NCI-H2227 (cell line): ENCODE results near the gene PRKCQ.
A peak's percentile ranks its signal among the peaks of the same experiment; 100 is the strongest.
"Not testable (repeated sequence)": the region's sequence is repeated elsewhere in the genome, so short reads cannot be mapped to it uniquely, and the experiment has no call there.

ENCODE experiments used
- DNase-seq: peaks from one replicate; lab custom pipeline; 2025; ENCODE audit not compliant: unreplicated experiment; lab: John Stamatoyannopoulos, UW

PRKCQ gene

DNA sequence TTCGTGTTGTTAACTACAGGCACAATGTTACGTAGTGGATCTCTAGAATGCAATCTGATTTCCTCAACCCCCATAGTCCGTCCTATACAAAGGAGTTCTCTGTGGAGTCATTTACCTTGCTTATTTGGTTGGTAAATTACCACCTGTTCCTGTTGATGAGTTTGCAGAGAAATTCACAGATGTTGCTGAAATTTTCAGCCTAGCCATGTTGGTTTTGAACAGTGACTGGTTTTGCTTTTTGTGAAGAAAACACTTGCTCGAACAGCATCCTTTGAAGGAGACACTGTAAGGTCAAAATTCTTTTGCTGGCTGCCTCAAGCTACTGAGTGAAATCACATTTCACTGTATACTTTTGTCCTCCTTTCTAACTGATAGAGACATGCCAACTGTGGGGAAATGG is 15.4 kb upstream of the PRKCQ start:
- DNase-seq, result no peak

GRCh38 chr10:6593241-6593671 is 13.2 kb upstream of the PRKCQ start:
- DNase-seq, result no peak

- DNase-seq, result no peak
Measured at GRCh38 chr10:6592080-6592479, 12.0 kb upstream of the PRKCQ start.

DNA sequence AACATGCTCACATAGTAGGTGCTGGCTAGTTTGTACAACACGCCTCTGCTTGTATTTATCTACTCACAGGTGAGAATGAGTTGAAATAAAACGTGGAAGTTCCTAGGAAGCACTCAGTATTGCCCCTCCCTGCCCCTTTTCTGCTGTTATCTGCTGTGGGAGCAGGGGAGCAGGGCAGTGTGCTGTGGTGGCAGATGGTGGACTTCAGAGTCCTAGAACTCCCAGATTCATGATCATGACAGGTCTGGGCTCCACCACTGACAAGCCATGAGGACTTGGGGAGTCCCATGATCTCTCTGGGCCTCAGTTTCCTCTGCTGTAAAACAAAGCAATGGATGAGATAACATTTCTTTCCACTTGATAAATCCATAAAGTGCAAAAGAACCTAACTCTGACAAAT is 11.6 kb upstream of the PRKCQ start:
- DNase-seq, result no peak

GRCh38 chr10:6590100-6590499 is 10.0 kb upstream of the PRKCQ start:
- DNase-seq, result no peak

DNA sequence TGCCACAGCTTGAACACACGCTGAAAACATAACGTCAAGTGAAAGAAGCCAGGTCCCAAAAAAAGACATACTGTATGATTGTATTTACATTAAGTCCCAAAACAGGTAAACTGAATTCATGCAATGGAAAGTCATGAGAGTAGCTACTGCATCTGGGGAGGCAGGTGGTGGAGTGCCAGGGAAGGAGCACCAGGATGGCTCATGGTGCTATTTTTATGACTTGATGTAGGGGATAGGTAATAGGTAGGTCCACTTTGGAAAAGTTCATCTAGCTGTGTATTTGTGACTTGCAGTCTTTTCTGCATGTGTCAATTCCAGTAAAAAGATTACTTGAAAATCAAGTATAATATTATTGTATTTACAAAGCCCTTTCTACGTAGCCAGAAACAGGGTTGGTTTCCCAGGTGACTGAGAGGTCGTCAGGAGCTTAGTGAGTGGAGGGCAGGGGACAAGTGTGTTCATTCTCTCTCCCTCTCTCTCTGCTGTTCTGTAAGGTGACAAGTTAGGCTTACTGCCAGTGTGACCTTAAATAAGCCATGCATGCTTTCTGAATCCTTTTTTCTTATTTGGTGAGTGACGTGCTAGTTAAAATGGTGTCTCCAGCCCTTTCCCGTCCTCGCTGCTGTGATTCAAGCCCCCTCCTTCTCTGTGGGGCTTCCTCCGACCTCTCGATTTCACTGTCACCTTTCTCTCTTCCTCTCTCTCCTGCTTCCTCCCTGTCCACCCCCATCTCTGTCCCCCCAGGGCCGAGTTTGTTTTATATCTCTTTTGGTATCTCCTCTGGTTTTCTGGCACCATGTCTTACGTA is 9.4 kb upstream of the PRKCQ start:
- no peak for DNase-seq

DNA sequence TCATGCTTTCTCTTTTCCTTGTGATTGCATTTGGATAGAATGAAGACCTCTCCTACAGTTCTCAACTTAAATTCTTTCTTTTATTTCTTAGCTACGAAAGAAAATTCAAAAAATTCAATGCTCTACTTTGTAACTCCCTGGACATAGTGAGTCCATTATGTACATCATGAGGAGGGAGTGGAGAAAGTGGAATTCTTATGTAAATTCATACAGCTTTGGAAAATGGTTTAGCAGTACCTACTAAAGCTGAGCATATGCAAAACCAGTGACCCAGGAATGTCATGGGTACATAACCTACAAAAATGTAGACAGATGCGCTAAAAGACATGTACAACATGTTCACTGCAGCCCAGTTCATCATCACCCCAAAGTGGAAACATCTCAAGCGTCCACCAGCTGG is 8.8 kb upstream of the PRKCQ start:
- no peak for DNase-seq

- DNase-seq, result no peak
Measured at GRCh38 chr10:6588082-6588481, 8.0 kb upstream of the PRKCQ start.

- no peak for DNase-seq
Measured at GRCh38 chr10:6586501-6586900, 6.4 kb upstream of the PRKCQ start.

GRCh38 chr10:6583447-6583846 is 3.4 kb upstream of the PRKCQ start:
- DNase-seq, result no peak

GRCh38 chr10:6582913-6583312 is 2.8 kb upstream of the PRKCQ start:
- not testable (repeated sequence) for DNase-seq

DNA sequence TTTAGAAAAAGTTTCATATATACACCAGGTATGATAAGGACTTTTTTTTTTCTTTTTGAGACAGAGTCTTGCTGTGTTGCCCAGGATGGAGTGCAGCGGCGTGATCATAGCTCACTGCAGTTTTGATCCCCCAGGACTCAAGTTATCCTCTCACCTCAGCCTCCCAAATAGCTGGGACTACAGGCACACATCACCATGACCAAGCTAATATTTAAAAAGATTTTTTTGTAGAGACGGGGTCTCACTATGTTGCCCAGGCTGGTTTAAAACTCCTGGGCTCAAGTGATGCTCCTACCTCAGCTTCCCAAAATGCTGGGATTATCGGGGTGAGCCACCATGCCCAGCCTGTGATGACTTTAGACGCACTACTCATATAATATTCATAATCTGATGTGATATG is 2.2 kb upstream of the PRKCQ start:
- DNase-seq, result no peak

DNA sequence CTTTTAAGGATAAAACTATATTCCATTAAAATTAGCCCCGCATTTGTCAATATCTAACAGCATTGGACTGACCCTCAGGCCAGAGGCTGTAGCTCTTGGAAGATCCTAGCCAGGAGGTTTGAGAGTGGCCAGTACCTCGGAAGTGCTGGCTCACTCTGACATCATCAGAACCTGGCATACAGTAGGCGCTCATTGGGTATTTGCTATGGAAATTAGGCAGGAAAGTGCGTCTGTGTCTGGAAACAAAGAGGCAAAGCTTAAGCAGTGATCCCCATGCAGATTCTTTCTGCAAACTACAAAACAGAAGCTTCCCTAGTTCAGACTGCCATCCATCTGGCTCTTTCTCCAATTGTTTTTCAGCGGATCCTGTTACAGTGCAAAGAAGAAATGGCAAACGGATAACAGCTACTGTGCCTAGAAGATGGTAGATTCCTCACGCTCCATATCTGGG is 1.7 kb upstream of the PRKCQ start:
- DNase-seq, result no peak

- DNase-seq, result not testable (repeated sequence)
Measured at GRCh38 chr10:6581223-6581622, 1.1 kb upstream of the PRKCQ start.

DNA sequence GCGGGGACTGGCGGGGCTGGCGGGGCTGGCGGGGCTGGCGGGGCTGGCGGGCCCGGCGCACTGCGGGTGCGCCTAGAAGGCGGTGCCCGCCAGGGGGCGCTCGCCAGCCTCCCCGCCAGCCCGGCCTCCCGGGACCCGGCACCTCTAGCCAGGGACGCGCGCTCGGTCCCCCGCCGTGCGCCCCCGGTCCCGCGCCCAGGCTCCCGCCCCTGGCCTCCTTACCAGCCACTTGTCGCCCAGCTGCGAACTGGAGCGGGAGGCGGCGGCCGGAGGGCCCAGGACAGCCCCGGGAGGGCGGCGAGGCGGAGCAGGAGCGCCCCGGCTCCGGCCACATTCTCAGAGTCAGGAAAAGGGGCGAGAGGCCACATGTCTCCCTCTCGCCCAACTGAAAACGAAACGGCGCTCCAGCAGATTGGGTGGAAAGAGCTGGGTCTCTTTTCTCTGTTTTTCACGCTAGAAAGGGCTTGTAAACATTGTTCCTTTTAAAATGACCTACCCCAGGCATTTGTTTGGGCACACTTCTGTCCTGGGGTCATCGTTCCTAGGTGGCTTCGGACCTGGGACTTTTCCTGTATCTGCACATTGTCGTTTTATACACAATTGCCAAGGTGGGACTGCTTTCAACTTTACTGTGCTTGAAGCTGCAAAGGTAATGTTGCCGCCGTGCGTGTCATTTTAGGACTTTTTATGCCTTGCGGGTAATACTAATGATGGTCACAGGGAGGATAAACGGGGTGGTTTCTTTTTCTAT is 378 bp upstream of the PRKCQ start:
- DNase-seq, result peak; percentile 28

GRCh38 chr10:6579183-6579903 is 733 bp downstream of the PRKCQ start:
- DNase-seq, result no peak

DNA sequence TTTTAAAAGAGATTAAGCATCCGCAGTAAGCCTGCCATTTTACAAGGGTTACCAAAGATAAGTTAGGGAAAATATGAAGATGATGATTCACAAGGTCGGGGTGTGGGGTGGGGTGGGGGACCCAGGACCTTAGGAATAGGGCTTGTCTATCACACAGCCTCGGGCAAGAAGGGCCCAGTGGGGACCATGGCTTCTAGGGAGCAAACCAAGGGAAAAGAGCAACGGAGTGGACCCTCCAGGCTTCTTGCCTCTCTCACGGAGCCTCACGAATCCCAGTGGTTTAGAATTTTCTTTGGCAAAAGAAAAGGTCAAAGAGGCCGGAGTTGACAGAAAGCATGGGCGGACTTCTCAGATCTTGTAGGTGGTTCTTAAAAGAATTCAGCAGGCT is 1.3 kb downstream of the PRKCQ start:
- no peak for DNase-seq

GRCh38 chr10:6578251-6578771 is 1.8 kb downstream of the PRKCQ start:
- DNase-seq, result no peak

- no peak for DNase-seq
Measured at GRCh38 chr10:6576326-6576725, 3.8 kb downstream of the PRKCQ start.

GRCh38 chr10:6574664-6575176 is 5.4 kb downstream of the PRKCQ start:
- DNase-seq, result no peak

GRCh38 chr10:6570893-6571292 is 9.2 kb downstream of the PRKCQ start:
- DNase-seq, result no peak
